Islet of Langerhans (tissue), 1 donor: ENCODE data around the gene MBNL1.
A peak's percentile ranks its signal among the peaks of the same experiment; 100 is the strongest.

Experiments
- FAIRE-seq: peaks from one replicate; lab custom pipeline; 2011; peaks lifted over from hg19 to GRCh38; lab: Jason Lieb, UNC

MBNL1 gene

DNA sequence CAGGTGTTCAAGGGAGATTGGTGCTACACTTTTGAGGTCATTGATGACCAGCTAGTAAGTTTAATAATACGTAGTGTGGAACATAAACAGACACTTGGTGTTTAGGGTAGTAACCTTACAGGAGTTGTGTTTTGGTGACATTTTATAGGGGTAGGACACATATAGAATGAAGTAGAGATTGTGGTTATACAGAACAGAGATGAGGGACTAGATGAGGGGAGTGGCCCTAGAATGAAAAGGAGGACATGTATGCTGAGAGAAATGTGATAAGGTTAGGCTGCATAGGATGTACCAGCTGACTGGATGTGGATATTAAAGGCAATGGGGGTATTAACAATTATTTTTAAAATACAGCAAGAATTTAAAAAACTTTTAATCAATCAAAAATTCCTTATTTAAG, 8.0 kb downstream of the MBNL1 start:
- FAIRE-seq, result no peak

DNA sequence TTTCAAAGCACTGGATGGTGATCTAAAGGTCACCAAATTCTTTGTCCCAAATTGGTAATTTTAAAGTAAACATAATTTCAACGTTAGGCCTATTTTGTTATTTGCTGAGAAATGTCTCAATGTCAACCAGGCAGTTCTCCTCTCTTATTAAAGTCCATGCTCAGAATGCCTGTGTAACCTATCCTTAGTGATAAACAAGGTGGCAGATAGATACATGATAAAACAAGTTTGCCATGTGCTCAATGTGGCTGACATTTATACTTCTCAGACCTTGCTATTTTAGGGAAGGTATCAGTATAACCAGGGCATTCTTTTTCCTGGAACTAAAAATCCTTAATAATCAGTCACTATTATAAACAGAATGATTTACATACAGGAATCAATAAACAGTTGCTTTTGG, 8.5 kb downstream of the MBNL1 start:
- no peak for FAIRE-seq

DNA sequence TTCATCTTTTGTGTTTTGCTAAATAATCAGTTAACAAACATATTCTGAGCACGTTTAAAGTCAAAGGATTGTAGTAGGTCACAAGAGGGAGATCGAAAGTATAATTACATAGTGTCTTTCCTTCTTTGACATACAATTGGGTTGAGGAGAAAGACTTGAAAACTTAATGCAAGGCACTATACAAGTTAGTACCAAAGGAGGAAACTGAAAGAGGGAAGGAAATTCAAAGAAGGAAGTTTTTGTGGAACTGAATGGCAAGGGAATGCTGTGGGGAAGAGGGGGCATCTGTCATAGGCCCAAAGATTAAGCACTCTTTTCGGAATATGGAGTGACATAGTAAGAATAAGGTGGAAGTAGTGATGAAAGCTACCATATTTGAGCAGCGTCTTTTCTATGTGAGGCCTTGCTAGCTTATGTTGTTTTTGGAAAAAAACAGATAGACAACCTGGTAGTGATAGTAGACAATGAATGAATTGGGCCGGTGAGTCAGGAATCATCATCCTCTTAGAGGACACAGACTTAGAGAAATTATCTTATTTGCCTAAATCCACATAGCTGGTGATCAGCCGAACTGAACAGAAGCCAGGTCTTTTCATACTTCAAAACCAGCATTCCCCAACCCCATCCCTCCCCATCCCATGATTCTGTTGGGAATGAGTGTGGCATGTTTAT, 10.2 kb downstream of the MBNL1 start:
- no peak for FAIRE-seq

DNA sequence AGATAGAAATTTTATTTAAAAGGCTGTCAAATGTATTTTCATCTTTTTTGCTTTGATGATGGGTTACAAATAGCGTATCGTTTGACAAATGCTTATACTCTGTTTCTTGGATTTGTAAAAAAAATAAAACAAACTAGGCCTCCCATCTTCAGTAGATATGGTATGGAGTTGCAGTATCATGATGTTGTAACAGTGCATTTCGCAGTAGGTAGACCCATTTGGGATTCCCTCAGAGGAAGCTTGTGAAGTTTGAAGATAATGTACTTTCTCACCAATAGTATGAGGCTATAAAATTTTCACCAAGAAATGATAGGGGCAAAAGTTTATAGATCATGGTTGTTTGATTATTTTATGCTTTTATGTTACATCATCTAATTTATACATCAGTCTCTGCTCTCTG, 10.8 kb downstream of the MBNL1 start:
- FAIRE-seq, result no peak

DNA sequence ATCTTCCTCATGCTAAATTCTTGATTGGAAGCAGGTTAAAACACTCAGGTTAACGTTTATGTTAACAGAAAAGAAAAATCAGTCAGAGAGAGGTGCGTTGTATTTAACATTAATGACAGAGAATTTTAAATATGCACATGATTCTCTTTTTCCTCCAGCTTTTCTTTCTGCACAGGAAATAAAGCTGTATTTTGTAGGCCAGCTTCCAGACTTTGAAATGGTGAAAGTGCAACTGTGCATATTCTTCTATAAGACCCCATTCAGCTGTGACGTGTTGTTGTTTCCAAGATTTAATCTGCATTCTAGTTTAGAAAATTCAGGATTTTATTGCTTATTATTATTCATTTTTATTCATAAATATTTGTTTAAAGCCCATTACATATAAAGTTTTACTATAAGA, 11.8 kb downstream of the MBNL1 start:
- FAIRE-seq, result no peak

DNA sequence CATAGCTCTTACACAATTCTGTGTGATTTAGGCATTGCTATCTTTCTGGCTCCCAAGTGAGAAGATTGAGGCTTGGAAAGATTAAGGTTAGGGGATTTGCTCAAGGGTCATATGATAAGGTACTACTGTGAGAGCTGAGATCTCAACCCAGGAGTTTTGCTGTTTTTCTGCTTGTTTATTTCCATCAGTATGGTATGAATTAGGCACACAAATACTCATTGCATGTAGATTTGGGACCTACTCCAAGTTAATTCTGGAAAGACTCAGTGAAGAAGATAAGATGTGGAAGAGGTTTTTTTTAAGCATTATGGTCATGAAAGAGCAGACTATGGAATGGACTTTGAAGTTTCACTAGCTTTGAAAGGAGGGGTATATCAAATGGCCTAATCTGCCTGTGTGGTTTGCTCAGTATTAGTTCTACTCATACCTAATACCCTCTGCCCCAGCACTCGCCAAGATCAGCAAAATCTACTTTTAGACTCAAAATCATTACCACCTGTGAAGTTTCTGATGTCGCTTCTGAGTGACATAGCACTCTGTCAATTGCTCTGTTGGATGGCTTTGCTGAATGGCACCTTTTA, 12.5 kb downstream of the MBNL1 start:
- no peak for FAIRE-seq

DNA sequence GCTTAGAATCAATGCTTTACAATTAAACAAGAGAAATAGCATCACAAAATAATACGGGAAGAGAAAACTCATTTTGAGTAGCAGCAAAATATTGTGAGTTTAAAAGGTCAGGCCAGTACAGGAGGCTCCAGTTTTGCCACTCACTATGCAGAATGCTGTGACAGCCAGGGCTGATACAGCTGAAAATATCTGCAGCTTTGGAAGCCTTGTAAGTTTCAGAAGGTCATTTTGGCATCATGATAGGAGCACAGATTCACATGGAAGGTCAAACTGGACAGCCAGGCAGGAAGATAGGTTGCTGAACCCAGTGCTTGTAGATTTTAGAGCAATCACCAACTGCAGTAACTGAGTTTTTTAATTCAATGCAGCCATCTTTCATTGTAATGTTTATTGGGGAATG, 14.1 kb downstream of the MBNL1 start:
- no peak for FAIRE-seq

DNA sequence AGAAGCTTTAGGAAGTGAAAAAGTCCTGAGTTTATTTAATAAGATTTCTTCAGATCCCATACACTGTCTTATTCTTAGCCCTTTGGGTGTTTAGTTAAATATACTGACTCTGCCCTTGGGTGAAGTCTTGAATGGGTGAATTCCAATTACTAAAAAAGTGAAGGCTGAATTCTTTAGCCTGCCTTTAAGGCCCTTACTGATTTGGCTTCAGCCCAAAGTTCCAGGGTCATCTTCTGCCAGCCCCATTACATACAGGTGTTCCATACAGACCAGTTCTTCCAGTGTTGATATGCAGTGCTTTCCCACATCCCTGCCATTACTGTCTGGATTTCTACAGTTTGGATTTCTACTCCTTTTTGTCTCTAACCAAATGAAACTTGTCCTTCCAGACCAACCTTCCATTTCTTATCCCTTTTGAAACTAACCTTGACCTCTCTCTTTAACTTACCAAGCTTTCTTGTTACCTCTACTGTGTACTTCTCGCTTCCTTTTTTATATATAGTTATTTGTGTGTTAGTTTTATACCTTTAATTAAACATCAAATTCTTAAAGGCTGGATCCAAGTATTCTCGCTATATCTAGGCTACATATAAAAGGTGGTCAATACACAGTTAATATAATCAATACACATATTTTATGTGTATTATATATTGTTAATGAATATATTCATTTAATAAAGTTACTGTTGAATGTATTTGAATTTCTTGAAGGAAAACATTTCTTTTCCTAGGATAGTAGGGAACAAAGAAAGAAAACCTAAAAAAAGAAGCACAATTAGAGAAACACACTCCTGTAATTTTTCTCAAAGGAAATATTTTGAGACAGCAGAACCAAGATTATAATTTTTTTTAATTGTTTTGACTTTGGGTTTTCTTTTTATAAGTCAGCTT, 15.0 kb downstream of the MBNL1 start:
- FAIRE-seq, result no peak

DNA sequence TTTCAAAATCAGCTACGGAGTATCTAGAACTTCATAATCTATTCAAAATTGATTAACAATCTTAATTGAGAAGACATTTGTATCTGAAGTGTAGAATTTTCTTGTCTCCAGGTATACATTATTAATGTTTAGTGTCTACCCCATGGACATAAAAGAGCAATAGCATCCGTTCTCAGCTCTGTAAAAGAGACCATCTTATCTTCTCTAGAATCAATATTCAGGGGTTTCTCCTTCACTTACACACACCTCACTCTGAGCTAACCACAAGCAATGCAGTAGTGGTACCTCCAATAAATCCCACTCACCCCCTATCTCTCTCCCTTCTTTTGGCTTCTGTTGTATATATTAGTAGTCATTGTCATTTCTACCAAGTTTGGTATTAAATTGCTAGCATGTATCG, 16.2 kb downstream of the MBNL1 start:
- no peak for FAIRE-seq

DNA sequence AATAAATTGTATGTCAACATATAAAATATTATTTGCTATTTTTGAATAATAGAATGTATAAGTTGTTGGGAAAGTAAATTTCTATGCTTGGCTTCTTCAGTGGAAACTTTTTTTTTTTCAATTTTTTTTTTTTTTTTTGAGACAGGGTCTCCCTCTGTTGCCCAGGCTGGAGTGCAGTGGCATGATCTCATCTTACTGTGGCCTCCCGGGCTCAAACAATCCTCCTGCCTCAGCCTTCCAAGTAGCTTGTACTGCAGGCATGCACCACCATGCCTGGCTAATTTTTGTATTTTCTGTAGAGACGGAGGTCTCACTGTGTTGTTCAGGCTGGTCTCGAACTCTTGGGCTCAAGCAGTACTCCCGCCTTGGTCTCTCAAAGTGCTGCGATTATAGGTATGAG, 16.8 kb downstream of the MBNL1 start:
- FAIRE-seq, result no peak

DNA sequence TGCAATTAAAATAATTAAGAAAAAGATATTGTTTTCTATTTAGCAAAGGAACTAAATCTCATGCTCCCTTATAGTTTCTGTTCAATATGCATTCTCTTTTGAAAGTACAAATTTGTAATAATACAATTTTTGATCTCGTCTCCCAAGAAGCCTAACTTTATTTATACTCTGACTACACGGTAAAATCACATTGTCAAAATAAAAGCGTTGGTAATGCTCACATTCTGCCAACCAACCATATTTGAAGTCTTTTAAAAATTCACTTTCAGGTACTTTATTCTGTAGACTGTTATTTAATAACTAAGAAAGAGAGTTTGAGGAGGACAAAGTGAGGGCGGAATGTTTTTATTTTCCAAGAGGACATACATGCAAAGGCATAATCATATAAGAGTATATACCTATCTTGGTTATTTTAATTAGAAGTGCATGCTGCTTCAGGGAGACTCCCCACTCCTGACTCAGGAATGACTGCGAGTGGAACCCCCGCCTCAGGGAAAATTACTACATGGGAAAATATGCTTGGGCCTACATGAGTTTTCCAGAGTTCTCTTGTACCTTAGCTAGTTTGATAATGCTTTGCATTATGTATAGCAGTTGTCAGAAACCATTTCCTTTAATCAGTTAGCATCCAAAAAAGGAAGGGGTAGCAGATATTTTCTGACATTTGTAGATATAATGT, 19.3 kb downstream of the MBNL1 start:
- peak; percentile 33 for FAIRE-seq

DNA sequence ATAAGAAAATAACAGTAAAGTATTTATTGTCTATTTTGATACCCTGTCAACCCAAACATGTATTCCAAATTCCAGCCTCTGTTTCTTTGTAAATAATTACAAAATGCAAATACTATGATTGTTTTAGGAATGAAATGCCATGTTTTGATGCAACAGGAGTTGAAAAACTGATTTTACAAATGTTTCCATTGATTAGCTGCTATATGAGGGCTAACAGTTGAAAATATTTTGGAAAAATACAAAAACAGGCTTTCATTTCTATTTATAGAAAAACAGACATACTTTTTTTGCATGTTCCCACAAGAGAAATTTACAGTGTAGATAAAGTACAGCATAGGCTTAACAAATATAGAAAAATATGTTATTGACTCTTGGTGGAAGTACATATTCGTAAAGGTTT, 20.0 kb downstream of the MBNL1 start:
- peak; percentile 33 for FAIRE-seq

DNA sequence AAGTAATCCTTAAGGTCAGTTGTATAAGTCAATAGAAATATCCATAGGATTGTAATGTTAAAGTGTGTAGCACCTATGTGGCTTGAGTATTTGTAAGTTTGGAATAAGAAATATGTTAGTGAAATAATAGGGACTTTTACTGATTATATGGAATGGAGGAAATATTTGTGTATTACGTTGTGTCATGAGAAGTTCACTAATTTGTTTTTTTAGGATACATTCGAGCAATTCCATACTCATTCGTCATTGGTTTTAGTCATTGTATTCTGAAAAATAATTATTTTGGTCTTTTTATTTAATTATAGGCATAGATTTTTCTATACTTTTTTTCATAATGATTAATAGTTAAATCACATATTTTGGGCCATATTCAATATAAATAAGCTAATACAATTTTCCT, 21.0 kb downstream of the MBNL1 start:
- no peak for FAIRE-seq

DNA sequence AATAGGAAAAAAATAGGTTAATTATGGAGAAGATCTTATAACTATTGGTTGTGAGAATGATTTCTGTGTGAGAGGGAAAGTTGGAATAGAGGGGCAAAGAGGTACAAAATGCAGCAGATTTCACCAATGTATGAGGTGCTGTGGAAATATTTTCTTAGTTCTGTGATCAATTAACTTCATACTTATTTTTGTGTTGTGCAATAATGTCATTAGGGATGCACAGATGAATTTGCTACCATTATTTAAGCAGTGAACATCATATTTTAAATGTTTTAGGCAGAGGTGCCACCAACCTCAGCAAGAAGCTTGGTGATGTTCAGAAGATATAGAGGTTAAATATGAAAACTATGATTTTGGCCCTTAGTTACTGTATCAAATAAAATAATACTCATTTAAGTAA, 21.6 kb downstream of the MBNL1 start:
- no peak for FAIRE-seq

DNA sequence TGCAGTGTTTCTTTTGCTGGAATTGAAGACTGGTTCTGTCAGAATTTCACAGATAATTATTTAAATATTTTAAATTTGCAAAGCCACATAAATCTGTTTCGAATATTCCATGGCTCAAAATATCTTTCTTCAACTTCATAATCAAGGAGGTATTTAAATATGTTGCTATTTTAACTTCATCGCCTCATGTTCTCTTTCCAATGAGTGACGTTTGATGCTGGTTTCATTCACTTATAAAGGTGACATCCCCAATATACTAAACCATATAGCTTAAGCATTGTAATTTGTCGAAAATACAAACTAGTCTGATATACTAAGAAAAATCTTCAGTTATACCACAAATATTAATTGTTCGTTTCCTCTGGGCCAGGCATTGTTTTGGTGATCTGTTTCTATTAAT, 22.5 kb downstream of the MBNL1 start:
- FAIRE-seq, result peak; percentile 30

DNA sequence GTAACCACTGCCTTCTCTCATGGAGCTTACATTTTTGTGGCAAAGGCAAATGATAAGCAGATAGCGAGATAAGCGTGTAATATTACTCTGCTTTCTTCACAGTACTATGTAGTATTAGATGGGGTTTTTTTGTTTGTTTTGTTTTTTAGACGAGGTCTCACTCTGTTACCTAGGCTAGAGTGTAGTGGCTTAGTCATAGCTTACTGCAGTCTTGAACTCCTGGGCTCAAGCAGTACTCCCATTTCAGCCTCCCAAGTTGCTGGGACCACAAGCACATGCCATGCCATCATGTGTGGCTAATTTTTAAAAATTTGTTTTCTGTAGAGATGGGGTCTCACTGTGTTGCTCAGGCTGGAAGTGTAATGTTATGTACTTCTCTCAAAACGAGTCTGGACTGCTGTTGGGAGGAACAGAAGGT, 22.9 kb downstream of the MBNL1 start:
- FAIRE-seq, result no peak

DNA sequence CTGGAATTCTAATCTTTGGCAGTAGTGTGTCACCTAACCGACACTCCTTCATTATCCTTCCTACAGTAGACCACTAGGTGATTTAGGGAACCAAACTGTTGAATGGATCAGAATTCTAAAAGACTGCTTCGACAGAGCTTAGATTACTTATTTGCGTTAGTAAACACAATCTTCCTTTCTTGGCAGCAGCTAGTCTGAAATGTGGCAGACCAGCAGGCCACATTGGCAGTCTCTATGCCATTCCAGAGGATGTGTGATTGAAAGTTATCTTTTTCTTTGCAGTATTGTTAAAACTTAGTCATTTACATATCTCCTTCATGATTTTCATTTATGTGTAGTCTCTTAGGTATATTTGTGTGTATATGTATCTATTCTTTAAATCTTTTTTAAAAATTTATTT, 23.6 kb downstream of the MBNL1 start:
- no peak for FAIRE-seq

DNA sequence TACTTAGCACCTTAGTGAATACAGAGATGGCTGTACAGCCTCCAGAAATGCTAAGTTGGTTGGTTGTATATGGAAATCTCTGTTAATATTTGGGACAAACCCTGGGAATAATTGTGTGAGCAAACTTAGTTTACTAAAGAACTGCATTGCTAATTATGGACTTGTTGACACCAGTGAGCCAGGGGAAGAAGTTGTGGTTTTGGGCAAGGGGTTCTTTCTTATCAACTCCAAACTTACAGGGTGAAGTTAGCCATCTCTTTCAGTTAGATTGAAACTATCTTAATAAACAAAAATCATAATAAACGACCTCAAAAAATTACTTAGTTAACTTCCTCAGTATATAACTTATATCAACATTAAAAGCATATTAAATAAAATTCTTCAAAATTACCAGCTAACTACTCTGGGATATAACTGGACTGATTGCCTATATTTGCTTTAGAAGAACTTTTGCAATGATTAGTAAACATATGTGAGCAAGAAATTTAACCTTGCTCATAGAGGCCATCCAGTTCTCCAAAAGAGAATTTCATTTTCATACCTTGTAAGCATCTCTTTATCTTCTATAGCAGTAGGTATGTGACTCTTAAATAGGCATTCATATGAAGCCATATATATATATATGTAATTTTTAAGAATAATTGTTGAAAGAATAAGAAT, 24.7 kb downstream of the MBNL1 start:
- peak; percentile 30 for FAIRE-seq

DNA sequence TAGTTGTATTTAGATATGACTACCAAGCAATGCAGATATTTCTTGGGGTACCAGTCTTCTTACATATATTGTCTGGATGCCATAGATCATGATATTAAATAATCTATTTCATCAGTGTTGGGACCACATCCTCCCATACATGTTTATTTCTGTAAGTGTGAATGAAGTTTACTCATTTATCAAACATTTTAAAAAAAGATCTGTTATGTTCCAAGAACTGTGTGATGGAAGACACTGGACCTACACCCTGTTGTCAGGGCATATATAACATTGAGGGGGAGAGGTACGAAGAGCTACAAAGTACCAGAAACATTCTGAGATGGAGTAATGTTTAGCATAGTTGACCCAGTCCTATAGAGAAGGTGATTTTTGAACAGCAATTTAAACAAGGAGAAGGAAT, 26.6 kb downstream of the MBNL1 start:
- FAIRE-seq, result no peak

DNA sequence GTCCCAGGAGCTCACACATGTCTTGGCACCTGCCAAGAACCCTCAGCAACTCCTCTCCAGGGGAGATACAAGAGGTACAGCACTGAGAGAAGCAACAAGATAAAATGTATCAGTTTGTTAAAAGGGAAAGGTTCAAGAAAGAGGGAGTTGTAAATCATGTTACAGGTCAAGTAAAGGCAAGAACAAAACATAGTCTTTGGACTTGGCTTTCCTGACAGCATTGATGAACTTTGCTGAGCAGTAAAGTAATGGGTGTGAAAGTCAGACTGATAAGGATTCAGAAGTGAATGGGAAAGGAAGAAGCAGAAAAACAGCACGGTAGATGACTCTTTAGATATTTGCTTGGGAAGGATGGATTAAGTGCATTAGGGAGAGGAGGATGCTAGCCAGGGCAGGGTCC, 27.1 kb downstream of the MBNL1 start:
- FAIRE-seq, result no peak

DNA sequence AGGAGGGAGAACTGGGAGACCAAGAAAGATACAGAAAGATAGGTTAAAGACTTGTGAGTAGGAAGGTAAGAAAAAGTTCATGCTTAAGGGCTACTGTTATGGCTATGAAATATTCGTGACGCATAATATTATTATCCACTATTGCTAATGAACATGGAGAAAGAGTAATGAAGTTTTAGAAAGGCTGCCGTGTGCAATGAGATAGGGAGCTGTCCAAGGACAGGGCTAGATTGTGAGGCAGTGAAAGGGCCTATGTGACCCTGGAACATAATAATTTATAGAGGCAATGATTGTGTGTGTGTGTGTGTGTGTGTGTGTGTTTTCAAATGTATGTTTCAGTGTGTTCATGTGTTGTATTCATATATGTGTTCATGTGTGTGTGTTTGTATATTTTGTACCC, 27.7 kb downstream of the MBNL1 start:
- FAIRE-seq, result no peak

DNA sequence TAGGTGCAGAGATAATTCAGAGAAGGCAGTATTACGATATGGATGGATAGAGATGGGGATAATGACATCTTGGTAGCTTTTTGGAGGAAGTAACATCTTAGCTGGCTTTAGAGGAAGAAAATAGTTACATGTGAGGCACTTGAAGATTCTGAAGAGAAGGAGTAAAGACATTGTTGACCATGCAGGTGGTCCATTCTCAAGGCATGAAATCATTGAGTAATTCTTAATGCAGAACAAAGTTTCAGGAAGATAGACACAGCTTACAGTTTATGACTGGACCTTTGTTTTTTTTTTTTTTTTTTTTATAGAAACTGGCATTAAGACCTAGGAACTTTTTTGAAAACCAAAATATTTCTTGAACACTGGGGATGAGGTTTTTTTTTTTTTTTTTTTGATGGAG, 28.2 kb downstream of the MBNL1 start:
- FAIRE-seq, result no peak
